ENCODE data around the gene P3H2.

- TF ChIP-seq CTCF (conservative IDR thresholded peaks at IDR 0.05; ENCODE audit: low read length) (no peak), EZH2phosphoT487 (IDR thresholded peaks at IDR 0.05; ENCODE audit: borderline replicate concordance) (no peak)
These were observed 117.6 kb downstream of the P3H2 start for GRCh38 chr3:190003068-190003467.
